Vagina (tissue), 2 donors: Measurements from ENCODE around the gene KRT4. TPM values are rescaled to one million over a fixed set of nuclear protein-coding genes. Genes with fewer than 3 reads are reported as not detected.

Experiments
- DNase-seq, 2 donors: peaks; one replicate each; pipeline ENCODE4 v3.0.0-alpha.2; 2017; ENCODE audit errors: extremely low spot score in 2 of 2
- H3K27ac ChIP-seq: fragments of 200-600 bp; sonication (generic); one replicate; pipeline ENCODE4 v1.5.1; 2019
- H3K27me3 ChIP-seq: fragments of 200-600 bp; sonication (generic); one replicate; pipeline ENCODE4 v1.5.1; 2019
- H3K36me3 ChIP-seq, 2 donors: fragments of 200-600 bp; sonication (generic); one replicate each; pipeline ENCODE4 v1.5.1; 2017 to 2019
- H3K4me1 ChIP-seq: fragments of 200-600 bp; sonication (generic); one replicate; pipeline ENCODE4 v1.5.1; 2019
- H3K4me3 ChIP-seq, 2 donors: fragments of 200-600 bp; sonication (generic); 1 replicate in 1 of 2; 2 replicates in 1 of 2; pipeline ENCODE4 v1.5.1; 2016 to 2019
- H3K9me3 ChIP-seq: fragments of 200-600 bp; sonication (generic); one replicate; pipeline ENCODE4 v1.5.1; 2019
- CTCF ChIP-seq, 3 experiments: fragments of 450-650 bp in 2 of 3; fragments of 200-600 bp in 1 of 3; sonication (generic) in 1 of 3; IDR thresholded peaks; one replicate each; pipeline ENCODE4 v1.5.1; 2017 to 2019; ENCODE audit warnings: antibody characterized with exemption in 3 of 3, mild to moderate bottlenecking in 2 of 3, moderate library complexity in 2 of 3
- POLR2A ChIP-seq, 2 donors: fragments of 450-650 bp; IDR thresholded peaks; one replicate each; pipeline ENCODE4 v1.6.1; 2017; ENCODE audit warnings: antibody characterized with exemption in 2 of 2, mild to moderate bottlenecking in 2 of 2, moderate library complexity in 2 of 2
- POLR2AphosphoS5 ChIP-seq, 2 donors: sonication (generic); formaldehyde crosslinking; IDR thresholded peaks; one replicate each; pipeline ENCODE4 v1.9.0; 2017; ENCODE audit warnings: antibody characterized with exemption in 2 of 2, mild to moderate bottlenecking in 2 of 2, low read depth in 1 of 2; ENCODE audit not compliant: insufficient read depth in 1 of 2
- intact Hi-C: fragments of 100-400 bp; cut with DNase I; formaldehyde crosslinking; loops from one replicate; pipeline ENCODE4 v1.15.1; 2023
- total RNA-seq: library from RNA; depleted of rRNA; stranded (reverse); fragments of >200 nt; gene quantifications from one replicate; pipeline ENCODE4 v1.2.3, GENCODE V29; 2016

KRT4 gene
- total RNA-seq, 1 donor from 2014 or later = 354 TPM

GRCh38 chr12:52799505-52800211 is 14.3 kb downstream of the KRT4 start:
- H3K9me3 ChIP-seq = no peaks in the 10 kb centered on the region
- no peak overlapping the region for H3K27ac ChIP-seq
- H3K4me3 ChIP-seq = no peak overlapping the region
- H3K27me3 ChIP-seq = no peaks in the 10 kb centered on the region
- intact Hi-C loops = no loop called here
- TF ChIP-seq POLR2AphosphoS5 (IDR thresholded peaks at IDR 0.05; ENCODE audit: insufficient read depth in 1 of 2, low read depth in 1 of 2) (no peak), CTCF (IDR thresholded peaks at IDR 0.05) (no peak), POLR2A (IDR thresholded peaks at IDR 0.05) (no peak)
- H3K36me3 ChIP-seq = no peaks in the 10 kb centered on the region
- no peak for DNase-seq
- peaks cover 12% of the 10 kb centered on the region for H3K4me1 ChIP-seq

- DNase-seq = no peak
- H3K27ac ChIP-seq = no peak overlapping the region
- intact Hi-C loops = no loop called here
- H3K36me3 ChIP-seq = no peaks in the 10 kb centered on the region
- H3K4me1 ChIP-seq = peaks cover 12% of the 10 kb centered on the region
- TF ChIP-seq POLR2AphosphoS5 (IDR thresholded peaks at IDR 0.05; ENCODE audit: insufficient read depth in 1 of 2, low read depth in 1 of 2) (no peak), CTCF (IDR thresholded peaks at IDR 0.05) (no peak), POLR2A (IDR thresholded peaks at IDR 0.05) (no peak)
- no peak overlapping the region for H3K4me3 ChIP-seq
- H3K9me3 ChIP-seq = no peaks in the 10 kb centered on the region
- no peaks in the 10 kb centered on the region for H3K27me3 ChIP-seq
These were observed 15.0 kb downstream of the KRT4 start for GRCh38 chr12:52798671-52799504.

GRCh38 chr12:52798003-52798670 is 15.8 kb downstream of the KRT4 start:
- Histone ChIP-seq H3K9me3 (no peaks in the 10 kb centered on the region), H3K36me3 (no peaks in the 10 kb centered on the region), H3K4me1 (peaks cover 12% of the 10 kb centered on the region), H3K27me3 (no peaks in the 10 kb centered on the region), H3K27ac (no peak overlapping the region), H3K4me3 (no peak overlapping the region)
- intact Hi-C loops = no loop called here
- no peak for TF ChIP-seq CTCF (IDR thresholded peaks at IDR 0.05)
- no peak for TF ChIP-seq POLR2A (IDR thresholded peaks at IDR 0.05)
- no peak for TF ChIP-seq POLR2AphosphoS5 (IDR thresholded peaks at IDR 0.05; ENCODE audit: insufficient read depth in 1 of 2, low read depth in 1 of 2)
- no peak for DNase-seq

GRCh38 chr12:52797529-52797894 is 16.4 kb downstream of the KRT4 start:
- no peaks in the 10 kb centered on the region for H3K27me3 ChIP-seq
- no peak for TF ChIP-seq POLR2A (IDR thresholded peaks at IDR 0.05)
- H3K4me1 ChIP-seq = peaks cover 12% of the 10 kb centered on the region
- H3K27ac ChIP-seq = no peak overlapping the region
- H3K36me3 ChIP-seq = no peaks in the 10 kb centered on the region
- intact Hi-C loops = no loop called here
- H3K9me3 ChIP-seq = no peaks in the 10 kb centered on the region
- H3K4me3 ChIP-seq = no peak overlapping the region
- no peak for DNase-seq

GRCh38 chr12:52796839-52797528 is 16.9 kb downstream of the KRT4 start:
- peaks cover 12% of the 10 kb centered on the region for H3K4me1 ChIP-seq
- no peak overlapping the region for H3K27ac ChIP-seq
- H3K4me3 ChIP-seq = no peak overlapping the region
- intact Hi-C loops = no loop called here
- H3K27me3 ChIP-seq = no peaks in the 10 kb centered on the region
- H3K9me3 ChIP-seq = no peaks in the 10 kb centered on the region
- H3K36me3 ChIP-seq = no peaks in the 10 kb centered on the region
- TF ChIP-seq POLR2AphosphoS5 (IDR thresholded peaks at IDR 0.05; ENCODE audit: insufficient read depth in 1 of 2, low read depth in 1 of 2) = no peak
- no peak for TF ChIP-seq POLR2A (IDR thresholded peaks at IDR 0.05)
- TF ChIP-seq CTCF (IDR thresholded peaks at IDR 0.05) = no peak
- DNase-seq = no peak
